Femur (tissue), 1 donor: Measurements from ENCODE around the gene NCAPH2.
A peak's percentile ranks its signal among the peaks of the same experiment; 100 is the strongest.

Source experiments
- DNase-seq: peaks from one replicate; pipeline ENCODE4 v3.0.0-alpha.2; 2017

Gene NCAPH2

GRCh38 chr22:50474710-50475651, 33.0 kb upstream of the NCAPH2 start, which contains the start of gene SBF1:
Gene SBF1 (minus strand): TSS chr22:50475035. CDS start chr22:50474840, 195 bp downstream.
- peak; percentile 94 for DNase-seq

- no peak for DNase-seq
These were observed 32.4 kb upstream of the NCAPH2 start for GRCh38 chr22:50475652-50476002.

GRCh38 chr22:50476868-50477267, 31.2 kb upstream of the NCAPH2 start:
- DNase-seq, result no peak

- no peak for DNase-seq
These were observed 30.1 kb upstream of the NCAPH2 start for GRCh38 chr22:50477923-50478322.

- no peak for DNase-seq
These were observed 28.3 kb upstream of the NCAPH2 start for GRCh38 chr22:50479721-50480120.

GRCh38 chr22:50481045-50481439, 27.0 kb upstream of the NCAPH2 start:
- no peak for DNase-seq

- DNase-seq, result peak; percentile 62
These were observed 26.5 kb upstream of the NCAPH2 start, which contains the start of gene ADM2 for GRCh38 chr22:50481440-50482106. Gene ADM2 (plus strand): TSS chr22:50481543. CDS start chr22:50481848, 305 bp downstream.

GRCh38 chr22:50482107-50483074, 25.6 kb upstream of the NCAPH2 start:
- no peak for DNase-seq

- DNase-seq, result no peak
These were observed 24.9 kb upstream of the NCAPH2 start for GRCh38 chr22:50483106-50483505.

GRCh38 chr22:50483556-50483955, 24.5 kb upstream of the NCAPH2 start:
- no peak for DNase-seq

GRCh38 chr22:50483977-50484853, 23.8 kb upstream of the NCAPH2 start:
- no peak for DNase-seq

GRCh38 chr22:50485221-50486131, 22.5 kb upstream of the NCAPH2 start:
- DNase-seq, result no peak

GRCh38 chr22:50486561-50487289, 21.3 kb upstream of the NCAPH2 start, which contains the start of gene MIOX:
Gene MIOX (plus strand): TSS chr22:50486859. CDS start chr22:50486898, 39 bp downstream.
- DNase-seq, result no peak

GRCh38 chr22:50487290-50488005, 20.6 kb upstream of the NCAPH2 start:
- DNase-seq, result no peak

- DNase-seq, result no peak
These were observed 19.9 kb upstream of the NCAPH2 start for GRCh38 chr22:50488006-50488677.

- DNase-seq, result no peak
These were observed 19.1 kb upstream of the NCAPH2 start for GRCh38 chr22:50488886-50489285.

- DNase-seq, result no peak
These were observed 18.4 kb upstream of the NCAPH2 start for GRCh38 chr22:50489363-50490243.
